SJSA1 (cell line): ENCODE results near the gene TXNDC17. TPM values are rescaled to one million over a fixed set of nuclear protein-coding genes. Genes with fewer than 3 reads are reported as not detected.
"Not testable (repeated sequence)": the region's sequence is repeated elsewhere in the genome, so short reads cannot be mapped to it uniquely, and the experiment has no call there.

Source experiments
- DNase-seq, 2 experiments: peaks; one replicate each; pipeline ENCODE4 v3.0.0-alpha.2; 2015 to 2020; ENCODE audit warnings: low spot score in 2 of 2, low read depth in 1 of 2
- H3K27ac ChIP-seq: fragments of 250-450 bp; sonication (Bioruptor Pico); 2 replicates; pipeline ENCODE4 v1.5.1; 2020; ENCODE audit warnings: mild to moderate bottlenecking, moderate library complexity
- H3K27me3 ChIP-seq: fragments of 250-450 bp; sonication (Bioruptor Pico); replicated peaks from 2 replicates; pipeline ENCODE4 v1.5.1; 2020; ENCODE audit warnings: mild to moderate bottlenecking, moderate library complexity
- H3K36me3 ChIP-seq: fragments of 250-450 bp; sonication (Bioruptor Pico); 2 replicates; pipeline ENCODE4 v1.5.1; 2020; ENCODE audit warnings: mild to moderate bottlenecking
- H3K4me1 ChIP-seq: fragments of 250-450 bp; sonication (Bioruptor Pico); replicated peaks from 2 replicates; pipeline ENCODE4 v1.6.1; 2021; ENCODE audit warnings: mild to moderate bottlenecking
- H3K4me3 ChIP-seq: fragments of 250-450 bp; sonication (Bioruptor Pico); 2 replicates; pipeline ENCODE4 v1.5.1; 2020; ENCODE audit warnings: mild to moderate bottlenecking
- H3K9me3 ChIP-seq: fragments of 250-450 bp; sonication (Bioruptor Pico); replicated peaks from 2 replicates; pipeline ENCODE4 v1.5.1; 2020; ENCODE audit warnings: mild to moderate bottlenecking
- total RNA-seq: library from RNA; depleted of rRNA; stranded (reverse); fragments of >200 nt; shearing (Covaris generic); gene quantifications from 2 replicates; pipeline ENCODE4 v1.2.3, GENCODE V29; 2014; rRNA removed

TXNDC17 gene
- total RNA-seq, 1 experiment from 2014 or later = 226 TPM

- no peak overlapping the region for H3K27ac ChIP-seq
- no peak for DNase-seq
- H3K4me3 ChIP-seq = no peak overlapping the region
- no peaks in the 10 kb centered on the region for H3K36me3 ChIP-seq
- no peaks in the 10 kb centered on the region for H3K9me3 ChIP-seq
- H3K4me1 ChIP-seq = no peaks in the 10 kb centered on the region
- H3K27me3 ChIP-seq = no peaks in the 10 kb centered on the region
These were observed 45.2 kb downstream of the TXNDC17 start for GRCh38 chr17:6686026-6686425.

DNA sequence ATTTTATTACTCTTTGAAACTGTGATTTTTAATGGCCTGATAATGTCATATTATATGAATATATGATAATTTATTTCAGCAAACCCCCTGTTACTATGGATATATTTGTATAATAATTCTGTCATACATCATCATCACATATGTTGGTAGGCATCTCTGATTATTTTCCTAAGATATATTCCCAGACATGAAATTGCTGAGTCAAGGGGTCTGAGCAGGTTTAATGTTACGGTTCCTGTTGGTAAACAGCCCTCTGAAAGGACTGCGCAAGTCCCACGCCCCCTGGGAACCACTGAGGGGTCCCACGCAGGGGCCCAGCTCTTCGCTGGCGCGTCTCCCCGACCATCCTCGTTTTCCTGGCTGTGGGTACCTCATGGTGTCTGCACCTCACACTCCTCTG lies 48.1 kb downstream of the TXNDC17 start:
- Histone ChIP-seq H3K27ac (no peak overlapping the region), H3K36me3 (no peaks in the 10 kb centered on the region), H3K4me3 (no peak overlapping the region), H3K9me3 (no peaks in the 10 kb centered on the region), H3K27me3 (no peaks in the 10 kb centered on the region), H3K4me1 (no peaks in the 10 kb centered on the region)
- no peak for DNase-seq

- no peak for DNase-seq
- Histone ChIP-seq H3K27me3 (0 out of 2 replicates have a peak, but pooled peaks cover 2% of the 10 kb centered on the region), H3K4me1 (no peaks in the 10 kb centered on the region), H3K9me3 (no peaks in the 10 kb centered on the region), H3K27ac (no peak overlapping the region), H3K36me3 (no peaks in the 10 kb centered on the region), H3K4me3 (no peak overlapping the region)
These were observed 49.8 kb downstream of the TXNDC17 start for GRCh38 chr17:6690641-6691040.

DNA sequence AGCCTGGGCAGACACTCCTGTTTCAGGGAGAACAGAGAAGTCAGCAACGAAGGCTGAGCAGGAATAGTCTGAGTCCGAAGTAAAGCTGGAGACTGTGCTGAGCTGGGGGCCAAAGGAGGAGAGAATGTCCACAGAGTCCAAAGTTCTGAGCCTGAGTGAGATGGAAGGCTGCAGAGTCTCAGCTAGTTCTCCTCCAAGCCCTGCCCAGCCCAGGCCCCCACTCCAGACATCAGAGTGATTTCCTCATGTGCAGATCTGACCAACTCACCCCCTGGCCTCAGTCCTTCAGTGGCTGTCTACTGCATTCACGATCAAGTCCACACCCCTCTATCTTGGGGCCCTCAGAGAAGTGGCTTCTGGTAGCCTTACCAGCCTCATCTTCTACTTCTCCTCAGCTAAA lies 50.7 kb downstream of the TXNDC17 start:
- Histone ChIP-seq H3K4me3 (no peak overlapping the region), H3K9me3 (no peaks in the 10 kb centered on the region), H3K27ac (no peak overlapping the region), H3K4me1 (no peaks in the 10 kb centered on the region), H3K27me3 (0 out of 2 replicates have a peak, but pooled peaks cover 2% of the 10 kb centered on the region), H3K36me3 (no peaks in the 10 kb centered on the region)
- no peak for DNase-seq

GRCh38 chr17:6691958-6692357 lies 51.1 kb downstream of the TXNDC17 start:
- not testable (repeated sequence) for H3K9me3 ChIP-seq, H3K36me3 ChIP-seq, H3K4me1 ChIP-seq, H3K27ac ChIP-seq, DNase-seq, H3K27me3 ChIP-seq, H3K4me3 ChIP-seq

Other genes with a start within 250 kb of the TXNDC17 start
- not detected in 2 replicates for gene AIPL1, start 205.9 kb upstream of the TXNDC17 start, total RNA-seq
- gene PIMREG, start 196.6 kb upstream of the TXNDC17 start, total RNA-seq = 141 and 144 TPM in 2 replicates
- 6.0 and 8.6 TPM in 2 replicates for gene PITPNM3, start 84.5 kb upstream of the TXNDC17 start, total RNA-seq
- gene KIAA0753, start 349 bp upstream of the TXNDC17 start, total RNA-seq = 10.0 and 14.7 TPM in 2 replicates
- 12.8 and 47.9 TPM in 2 replicates for gene MED31, start 10.5 kb downstream of the TXNDC17 start, total RNA-seq
- gene C17orf100, start 10.7 kb downstream of the TXNDC17 start, total RNA-seq = 0.84 and 0.88 TPM in 2 replicates
- not detected in 2 replicates for gene SLC13A5, start 72.3 kb downstream of the TXNDC17 start, total RNA-seq
- gene XAF1, start 115.0 kb downstream of the TXNDC17 start, total RNA-seq = 13.4 and 19.9 TPM in 2 replicates
- gene FBXO39, start 135.2 kb downstream of the TXNDC17 start, total RNA-seq = 0.87 TPM in 1 of 2 replicates, not detected in the other
- gene TEKT1, start 190.7 kb downstream of the TXNDC17 start, total RNA-seq = 0.03 TPM in 1 of 2 replicates, not detected in the other